Suprapubic skin (tissue), 4 donors: ENCODE results near the gene PGAP3. TPM values are rescaled to one million over a fixed set of nuclear protein-coding genes. Genes with fewer than 3 reads are reported as not detected.

ENCODE experiments used
- DNase-seq, 2 donors: peaks; one replicate each; pipeline ENCODE4 v3.0.0-alpha.2; 2019; ENCODE audit warnings: low spot score in 2 of 2
- H3K27ac ChIP-seq: fragments of 200-600 bp; sonication (generic); one replicate; pipeline ENCODE4 v1.5.1; 2019
- H3K27me3 ChIP-seq: fragments of 200-600 bp; sonication (generic); one replicate; pipeline ENCODE4 v1.5.1; 2019
- H3K36me3 ChIP-seq: fragments of 200-600 bp; sonication (generic); one replicate; pipeline ENCODE4 v1.5.1; 2019
- H3K4me1 ChIP-seq: fragments of 200-600 bp; sonication (generic); one replicate; pipeline ENCODE4 v1.5.1; 2019
- H3K4me3 ChIP-seq: fragments of 200-600 bp; sonication (generic); one replicate; pipeline ENCODE4 v1.5.1; 2019; ENCODE audit warnings: mild to moderate bottlenecking
- H3K9me3 ChIP-seq: fragments of 200-600 bp; sonication (generic); one replicate; pipeline ENCODE4 v1.5.1; 2019
- CTCF ChIP-seq, 2 donors: fragments of 200-600 bp in 1 of 2; fragments of 450-650 bp in 1 of 2; sonication (generic) in 1 of 2; IDR thresholded peaks; one replicate each; pipeline ENCODE4 v1.5.1; 2016 to 2019; ENCODE audit warnings: antibody characterized with exemption in 2 of 2, mild to moderate bottlenecking in 1 of 2, moderate library complexity in 1 of 2
- EP300 ChIP-seq: sonication (generic); formaldehyde crosslinking; IDR thresholded peaks from one replicate; pipeline ENCODE4 v1.6.1; 2017; ENCODE audit warnings: antibody characterized with exemption
- POLR2A ChIP-seq, 2 donors: fragments of 450-650 bp; IDR thresholded peaks; one replicate each; pipeline ENCODE4 v1.6.1; 2017; ENCODE audit warnings: antibody characterized with exemption in 2 of 2, mild to moderate bottlenecking in 2 of 2, moderate library complexity in 2 of 2
- POLR2AphosphoS5 ChIP-seq, 3 donors: sonication (generic); formaldehyde crosslinking; IDR thresholded peaks; one replicate each; pipeline ENCODE4 v1.6.1; 2017; ENCODE audit warnings: antibody characterized with exemption in 3 of 3
- WGBS: methylation state at CpG from one replicate; pipeline ENCODE4 v1.1.5; 2018; 5-methylcytosine and 5-hydroxymethylcytosine counted together
- total RNA-seq, 4 donors: library from RNA; depleted of rRNA; stranded (reverse); fragments of >200 nt; gene quantifications; one replicate each; pipeline ENCODE4 v1.1.0, GENCODE V29; 2016

The PGAP3 gene
- total RNA-seq, 4 donors from 2014 or later: 25.7 to 41.5 (median 32.7) TPM

DNA sequence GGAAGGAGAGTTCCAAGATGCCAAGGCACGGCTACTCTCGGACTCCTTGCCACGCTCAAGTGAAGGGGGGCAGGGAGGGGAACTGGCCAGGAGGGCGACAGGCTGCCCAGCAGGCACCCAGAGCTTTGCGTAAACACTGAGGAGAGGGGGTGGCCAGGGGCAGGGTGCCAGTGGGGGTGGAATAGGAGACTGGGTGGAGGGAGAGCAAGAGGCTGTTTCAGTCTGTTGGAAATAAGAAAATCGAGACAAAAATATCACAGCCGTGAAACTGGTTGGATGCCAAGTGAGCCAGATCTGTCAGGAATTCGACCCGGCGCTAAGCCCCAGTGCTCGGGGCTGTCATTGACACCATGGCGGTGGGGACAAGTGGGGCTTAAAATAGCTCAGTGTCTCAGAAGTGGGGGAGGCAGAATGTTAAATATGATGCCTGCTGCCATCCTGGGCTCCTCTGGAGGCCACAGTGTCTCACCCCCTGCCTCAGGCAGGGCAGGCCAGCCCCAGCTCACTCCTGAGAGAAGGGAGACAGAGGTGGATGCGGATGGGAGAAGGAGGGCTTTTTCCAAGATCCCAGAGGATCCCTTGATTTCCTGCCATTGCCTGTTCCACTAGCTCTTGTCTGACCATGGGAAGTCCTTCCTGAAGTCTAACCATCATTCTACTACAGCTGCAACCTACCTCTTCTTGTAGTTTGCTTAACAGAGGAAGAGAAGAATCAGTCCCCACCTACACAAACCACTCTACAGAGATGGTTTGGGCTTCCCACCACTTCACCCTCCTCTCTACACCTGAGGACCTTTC is 10.1 kb downstream of the PGAP3 start:
- Histone ChIP-seq H3K9me3 (no peaks in the 10 kb centered on the region), H3K27ac (no peak overlapping the region), H3K36me3 (peaks cover 11% of the 10 kb centered on the region), H3K4me3 (no peak overlapping the region), H3K4me1 (peaks cover 25% of the 10 kb centered on the region), H3K27me3 (no peaks in the 10 kb centered on the region)
- peak in 1 of 2 donors; percentile 48 for DNase-seq
- WGBS: 66% methylated on average over 13 of the region's 13 CpGs
- no peak for TF ChIP-seq POLR2AphosphoS5 (IDR thresholded peaks at IDR 0.05)
- TF ChIP-seq CTCF (IDR thresholded peaks at IDR 0.05): no peak
- TF ChIP-seq POLR2A (IDR thresholded peaks at IDR 0.05): no peak
- no peak for TF ChIP-seq EP300

- no peak overlapping the region for H3K27ac ChIP-seq
- no peaks in the 10 kb centered on the region for H3K27me3 ChIP-seq
- TF ChIP-seq CTCF (IDR thresholded peaks at IDR 0.05) (no peak), EP300 (no peak), POLR2AphosphoS5 (IDR thresholded peaks at IDR 0.05) (no peak), POLR2A (IDR thresholded peaks at IDR 0.05) (no peak)
- H3K9me3 ChIP-seq: no peaks in the 10 kb centered on the region
- no peak for DNase-seq
- no peak overlapping the region for H3K4me3 ChIP-seq
- 90% methylated on average over 7 of the region's 8 CpGs for WGBS
- H3K36me3 ChIP-seq: peaks cover 8% of the 10 kb centered on the region
- H3K4me1 ChIP-seq: peaks cover 28% of the 10 kb centered on the region
Observed at GRCh38 chr17:39677072-39677471, 10.8 kb downstream of the PGAP3 start.

DNA sequence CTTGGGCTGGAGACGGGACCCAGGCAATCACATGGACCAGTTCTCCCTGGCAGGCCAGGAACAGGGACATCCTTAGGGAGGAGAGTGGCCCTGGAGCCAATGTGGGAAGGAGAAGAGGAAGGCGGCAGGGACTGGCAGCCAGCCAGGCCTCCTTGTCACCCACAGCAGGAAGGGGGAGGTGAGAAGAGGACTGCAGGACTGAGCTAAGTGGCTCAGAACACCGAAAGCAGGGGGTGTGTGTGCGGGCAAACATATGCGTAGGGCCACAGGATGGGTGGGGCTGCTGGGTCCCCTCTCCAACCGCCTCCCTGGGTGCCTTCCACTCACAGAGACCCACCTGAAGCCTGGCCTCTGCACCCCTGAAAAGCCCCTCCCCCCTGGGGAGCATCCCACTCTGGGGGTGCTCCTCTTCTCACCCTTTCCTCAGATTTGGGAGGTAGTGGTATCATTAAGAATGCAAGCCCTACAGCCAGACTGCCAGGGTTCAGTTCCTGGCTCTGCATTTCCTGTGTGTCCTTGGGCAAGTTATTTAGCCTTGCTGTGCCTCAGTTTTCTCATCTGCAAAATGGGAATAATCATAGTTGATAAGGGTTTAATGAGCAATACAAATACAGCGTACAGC is 11.5 kb downstream of the PGAP3 start:
- Histone ChIP-seq H3K27me3 (no peaks in the 10 kb centered on the region), H3K4me1 (peaks cover 35% of the 10 kb centered on the region), H3K9me3 (no peaks in the 10 kb centered on the region), H3K27ac (peak overlapping the region; percentile 73), H3K36me3 (peaks cover 7% of the 10 kb centered on the region), H3K4me3 (no peak overlapping the region)
- 63% methylated on average over 7 of the region's 7 CpGs for WGBS
- TF ChIP-seq CTCF (IDR thresholded peaks at IDR 0.05): no peak
- TF ChIP-seq POLR2AphosphoS5 (IDR thresholded peaks at IDR 0.05): no peak
- TF ChIP-seq EP300: no peak
- TF ChIP-seq POLR2A (IDR thresholded peaks at IDR 0.05): no peak
- peak in 1 of 2 donors; percentile 68 for DNase-seq

- 56% methylated on average over 9 of the region's 10 CpGs for WGBS
- peaks cover 39% of the 10 kb centered on the region for H3K4me1 ChIP-seq
- H3K27ac ChIP-seq: peak overlapping the region; percentile 73
- H3K4me3 ChIP-seq: no peak overlapping the region
- H3K36me3 ChIP-seq: peaks cover 4% of the 10 kb centered on the region
- no peak for DNase-seq
- peaks cover 3% of the 10 kb centered on the region for H3K27me3 ChIP-seq
- H3K9me3 ChIP-seq: no peaks in the 10 kb centered on the region
- TF ChIP-seq POLR2A (IDR thresholded peaks at IDR 0.05): no peak
- no peak for TF ChIP-seq POLR2AphosphoS5 (IDR thresholded peaks at IDR 0.05)
- TF ChIP-seq EP300: no peak
Observed at GRCh38 chr17:39675390-39676082, 12.3 kb downstream of the PGAP3 start.

DNA sequence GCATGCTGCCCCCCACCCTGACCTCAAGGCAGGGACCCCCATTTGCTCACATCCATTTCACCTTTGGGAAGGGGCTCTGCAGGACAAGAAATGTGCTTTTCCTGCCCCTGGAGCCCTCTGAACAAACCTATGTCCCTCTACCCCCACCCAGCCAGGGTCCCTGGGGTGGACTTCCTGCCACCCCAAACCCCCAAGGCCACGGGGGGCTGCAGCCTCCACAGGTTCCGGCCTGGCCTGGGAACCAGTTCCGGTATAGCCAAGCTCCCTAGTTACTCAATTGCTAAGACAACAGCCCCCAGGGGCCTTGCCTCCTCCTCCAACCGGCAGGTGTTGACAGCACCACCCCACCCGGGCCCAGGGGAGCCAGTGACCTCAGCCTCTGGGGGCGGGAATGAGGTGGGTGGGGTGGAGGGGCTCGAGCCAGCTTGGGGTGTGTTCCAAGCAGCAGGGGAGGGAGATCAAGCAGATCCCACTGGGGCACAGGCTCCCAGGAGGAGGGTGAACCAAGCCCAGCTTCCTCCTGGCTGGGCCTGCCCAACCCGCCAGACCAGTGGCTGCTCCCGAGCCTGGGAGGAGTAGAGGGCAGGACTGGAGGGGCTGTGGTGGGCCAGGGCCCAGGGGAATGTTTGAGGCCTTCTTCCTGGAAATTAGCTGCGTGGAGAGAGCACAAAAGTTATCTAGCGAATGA is 13.0 kb downstream of the PGAP3 start:
- 32% methylated on average over 9 of the region's 11 CpGs for WGBS
- TF ChIP-seq CTCF (IDR thresholded peaks at IDR 0.05): no peak
- TF ChIP-seq POLR2A (IDR thresholded peaks at IDR 0.05): no peak
- no peak for TF ChIP-seq POLR2AphosphoS5 (IDR thresholded peaks at IDR 0.05)
- no peak for TF ChIP-seq EP300
- Histone ChIP-seq H3K27ac (peak overlapping the region; percentile 73), H3K4me1 (peaks cover 39% of the 10 kb centered on the region), H3K27me3 (peaks cover 5% of the 10 kb centered on the region), H3K9me3 (no peaks in the 10 kb centered on the region), H3K4me3 (no peak overlapping the region), H3K36me3 (peaks cover 4% of the 10 kb centered on the region)
- peak in 1 of 2 donors; percentile 61 for DNase-seq
